Measurements from ENCODE around the gene LIN37. TPM values are rescaled to one million over a fixed set of nuclear protein-coding genes. Genes with fewer than 3 reads are reported as not detected.

LIN37 gene
- total and polyA plus RNA-seq, 2 of the 13 experiments (the other 11 are each of a cell fraction or from before 2014, with no cell fraction given), result 6.3 to 8.7 TPM

GRCh38 chr19:35716801-35717664, 31.3 kb upstream of the LIN37 start (continued):
- TF ChIP-seq SNAPC5 (CRISPR knock-in tag; IDR thresholded peaks at IDR 0.05; ENCODE audit: borderline replicate concordance) (no peak), FOXA3 (CRISPR knock-in tag; IDR thresholded peaks at IDR 0.05) (no peak), SMAD1 (CRISPR knock-in tag; IDR thresholded peaks at IDR 0.05; ENCODE audit: borderline replicate concordance, low read depth) (no peak; the same call in 1 of the 2 replicates), MZF1 (CRISPR knock-in tag; IDR thresholded peaks at IDR 0.05; ENCODE audit: borderline replicate concordance) (no peak), REPIN1 (CRISPR knock-in tag; IDR thresholded peaks at IDR 0.05; ENCODE audit: borderline replicate concordance, low read depth) (peak; percentile 51; the same call in 1 of the 2 replicates), ZNF414 (CRISPR knock-in tag; IDR thresholded peaks at IDR 0.05) (0 out of 2 replicates have a peak, but pooled peaks have one; percentile 60), SOX5 (CRISPR knock-in tag; IDR thresholded peaks at IDR 0.05; ENCODE audit: borderline replicate concordance) (no peak), ZFP36L1 (CRISPR knock-in tag; IDR thresholded peaks at IDR 0.05) (no peak), ZNF781 (CRISPR knock-in tag; IDR thresholded peaks at IDR 0.05; ENCODE audit: borderline replicate concordance, not compliant biosample characterization) (peak; percentile 1), ZNF30 (CRISPR knock-in tag; IDR thresholded peaks at IDR 0.05) (no peak), HNF1B (CRISPR knock-in tag; IDR thresholded peaks at IDR 0.05) (0 out of 2 replicates have a peak, but pooled peaks have one; percentile 6), MXD1 (CRISPR knock-in tag; IDR thresholded peaks at IDR 0.05) (no peak; the same call in 1 of the 2 replicates), PHF20 (CRISPR knock-in tag; IDR thresholded peaks at IDR 0.05) (peak; percentile 54), ZNF572 (CRISPR knock-in tag; IDR thresholded peaks at IDR 0.05) (no peak), ZNF569 (CRISPR knock-in tag; IDR thresholded peaks at IDR 0.05; ENCODE audit: borderline replicate concordance) (no peak), IRF9 (CRISPR knock-in tag; IDR thresholded peaks at IDR 0.05; ENCODE audit: borderline replicate concordance) (no peak), ZNF326 (CRISPR knock-in tag; IDR thresholded peaks at IDR 0.05; ENCODE audit: borderline replicate concordance) (no peak), PCBP1 (IDR thresholded peaks at IDR 0.05; ENCODE audit: borderline replicate concordance, low read depth, low read length) (no peak), HOXA7 (CRISPR knock-in tag; IDR thresholded peaks at IDR 0.05) (no peak), ZGPAT (CRISPR knock-in tag; IDR thresholded peaks at IDR 0.05) (peak; percentile 63)
